ENCODE data around the gene TULP4. TPM values are rescaled to one million over a fixed set of nuclear protein-coding genes. Genes with fewer than 3 reads are reported as not detected.
"Not testable (repeated sequence)": the region's sequence is repeated elsewhere in the genome, so short reads cannot be mapped to it uniquely, and the experiment has no call there.

TULP4 gene
- total and polyA plus RNA-seq, 8 donors: 18.6 to 86.8 (median 21.7) TPM

GRCh38 chr6:158388727-158389126 is 76.5 kb downstream of the TULP4 start:
- H3K27me3 ChIP-seq: no peaks in the 10 kb centered on the region
- H3K4me3 ChIP-seq: no peak overlapping the region
- no peak for ATAC-seq
- no peak overlapping the region for H3K27ac ChIP-seq
- H3K4me1 ChIP-seq: no peaks in the 10 kb centered on the region
- H3K9me3 ChIP-seq: peaks cover 0 to 4% of the 10 kb centered on the region in 2 donors
- no peak for TF ChIP-seq CTCF (IDR thresholded peaks at IDR 0.05)
- intact Hi-C loops (cut with DNase I): no loop called here
- no peaks in the 10 kb centered on the region for H3K36me3 ChIP-seq
- no peak for DNase-seq

GRCh38 chr6:158389193-158389919 is 77.1 kb downstream of the TULP4 start:
- Histone ChIP-seq H3K27me3 (no peaks in the 10 kb centered on the region), H3K9me3 (peaks cover 0 to 6% of the 10 kb centered on the region in 2 donors), H3K36me3 (no peaks in the 10 kb centered on the region), H3K4me1 (no peaks in the 10 kb centered on the region), H3K4me3 (no peak overlapping the region), H3K27ac (no peak overlapping the region)
- ATAC-seq (no peak), DNase-seq (no peak)
- TF ChIP-seq CTCF (IDR thresholded peaks at IDR 0.05): no peak
- intact Hi-C loops (cut with DNase I): no loop called here

- Histone ChIP-seq H3K4me1 (no peaks in the 10 kb centered on the region), H3K9me3 (peaks cover 0 to 6% of the 10 kb centered on the region in 2 donors), H3K27me3 (no peaks in the 10 kb centered on the region), H3K27ac (no peak overlapping the region), H3K4me3 (no peak overlapping the region), H3K36me3 (no peaks in the 10 kb centered on the region)
- DNase-seq: no peak
- intact Hi-C loops (cut with DNase I): no loop called here
- no peak for TF ChIP-seq CTCF (IDR thresholded peaks at IDR 0.05)
- no peak for ATAC-seq
Observed at GRCh38 chr6:158391276-158391675, 79.0 kb downstream of the TULP4 start.

GRCh38 chr6:158391977-158392376 is 79.7 kb downstream of the TULP4 start:
- ATAC-seq; H3K4me3 ChIP-seq; DNase-seq; intact Hi-C loops (cut with DNase I); H3K9me3 ChIP-seq; H3K27ac ChIP-seq; H3K27me3 ChIP-seq; H3K36me3 ChIP-seq; H3K4me1 ChIP-seq: not testable (repeated sequence)

GRCh38 chr6:158396136-158396535 is 83.9 kb downstream of the TULP4 start:
- H3K4me1 ChIP-seq: peaks cover 0 to 10% of the 10 kb centered on the region in 2 donors
- DNase-seq (no peak), ATAC-seq (no peak)
- no peak overlapping the region for H3K27ac ChIP-seq
- H3K4me3 ChIP-seq: no peak overlapping the region
- H3K27me3 ChIP-seq: no peaks in the 10 kb centered on the region
- intact Hi-C loops (cut with DNase I): no loop called here
- H3K36me3 ChIP-seq: no peaks in the 10 kb centered on the region
- H3K9me3 ChIP-seq: peaks cover 0 to 6% of the 10 kb centered on the region in 2 donors
- TF ChIP-seq CTCF (IDR thresholded peaks at IDR 0.05): no peak

GRCh38 chr6:158397578-158397977 is 85.3 kb downstream of the TULP4 start:
- H3K27me3 ChIP-seq: no peaks in the 10 kb centered on the region
- TF ChIP-seq CTCF (IDR thresholded peaks at IDR 0.05): no peak
- no peak for ATAC-seq
- no peaks in the 10 kb centered on the region for H3K36me3 ChIP-seq
- H3K4me3 ChIP-seq: no peak overlapping the region
- peaks cover 0 to 6% of the 10 kb centered on the region in 2 donors for H3K9me3 ChIP-seq
- H3K27ac ChIP-seq: no peak overlapping the region
- no peak for DNase-seq
- intact Hi-C loops (cut with DNase I): no loop called here
- H3K4me1 ChIP-seq: peaks cover 0 to 10% of the 10 kb centered on the region in 2 donors
